TTC549 (cell line): ENCODE measurements around the gene CHAT.
"Not testable (repeated sequence)": the region's sequence is repeated elsewhere in the genome, so short reads cannot be mapped to it uniquely, and the experiment has no call there.

Experiments used
- FAIRE-seq: peaks from 2 replicates; lab custom pipeline; 2012; peaks lifted over from hg19 to GRCh38; lab: Jason Lieb, UNC

Gene CHAT

GRCh38 chr10:49653273-49653929 is 39.6 kb downstream of the CHAT start:
- FAIRE-seq, result no peak

- FAIRE-seq, result no peak
Measured at GRCh38 chr10:49654036-49654693, 40.3 kb downstream of the CHAT start.

- FAIRE-seq, result no peak
Measured at GRCh38 chr10:49655099-49655498, 41.3 kb downstream of the CHAT start.

- FAIRE-seq, result no peak
Measured at GRCh38 chr10:49656845-49657493, 43.1 kb downstream of the CHAT start.

GRCh38 chr10:49657606-49658005 is 43.8 kb downstream of the CHAT start:
- FAIRE-seq, result no peak

GRCh38 chr10:49661140-49661856 is 47.5 kb downstream of the CHAT start:
- no peak for FAIRE-seq

GRCh38 chr10:49662169-49662830 is 48.5 kb downstream of the CHAT start:
- FAIRE-seq, result no peak

GRCh38 chr10:49663596-49663995 is 49.8 kb downstream of the CHAT start:
- FAIRE-seq, result no peak

GRCh38 chr10:49664006-49664841 is 50.4 kb downstream of the CHAT start:
- FAIRE-seq, result no peak

- FAIRE-seq, result no peak
Measured at GRCh38 chr10:49664842-49665355, 51.1 kb downstream of the CHAT start.

GRCh38 chr10:49666054-49666615 is 52.3 kb downstream of the CHAT start:
- FAIRE-seq, result no peak

GRCh38 chr10:49666685-49667084 is 52.8 kb downstream of the CHAT start:
- FAIRE-seq, result no peak

- no peak for FAIRE-seq
Measured at GRCh38 chr10:49667991-49668390, 54.2 kb downstream of the CHAT start.

GRCh38 chr10:49668684-49669083 is 54.8 kb downstream of the CHAT start:
- FAIRE-seq, result no peak

GRCh38 chr10:49678827-49679479 is 65.1 kb downstream of the CHAT start:
- FAIRE-seq, result no peak

- no peak for FAIRE-seq
Measured at GRCh38 chr10:49679480-49679893, 65.7 kb downstream of the CHAT start, which contains the start of gene C10orf53. C10orf53 (plus strand) TSS chr10:49679651; CDS start chr10:49679698, 47 bp downstream.

- FAIRE-seq, result not testable (repeated sequence)
Measured at GRCh38 chr10:49682449-49682848, 68.6 kb downstream of the CHAT start.

GRCh38 chr10:49682879-49683278 is 69.0 kb downstream of the CHAT start:
- no peak for FAIRE-seq

- no peak for FAIRE-seq
Measured at GRCh38 chr10:49686651-49687050, 72.8 kb downstream of the CHAT start.

- no peak for FAIRE-seq
Measured at GRCh38 chr10:49688261-49688846, 74.5 kb downstream of the CHAT start.
